Fibroblast of lung (primary cell): ENCODE results near the gene TSC22D2. TPM values are rescaled to one million over a fixed set of nuclear protein-coding genes. Genes with fewer than 3 reads are reported as not detected.

Experiments used
- DNase-seq, 2 donors: peaks; one replicate each; pipeline versions ENCODE4 v3.0.0 to v3.0.0-alpha.2; 2010; ENCODE audit warnings: low read depth in 2 of 2
- H2AFZ ChIP-seq: 2 replicates; pipeline ENCODE4 v1.5.1; 2012; ENCODE audit warnings: low read length, control low read depth, inconsistent platforms
- H3K27ac ChIP-seq: 2 replicates; pipeline ENCODE4 v1.5.1; 2011; ENCODE audit warnings: low read length, control low read depth; ENCODE audit not compliant: insufficient read depth
- H3K27me3 ChIP-seq: 2 replicates; pipeline ENCODE4 v1.5.1; 2011; ENCODE audit warnings: mild to moderate bottlenecking, low read length; ENCODE audit not compliant: control insufficient read depth, insufficient read depth
- H3K36me3 ChIP-seq: 2 replicates; pipeline ENCODE4 v1.5.1; 2011; ENCODE audit warnings: low read length; ENCODE audit not compliant: control insufficient read depth, insufficient read depth
- H3K4me1 ChIP-seq: 2 replicates; pipeline ENCODE4 v1.5.1; 2011; ENCODE audit warnings: low read length; ENCODE audit not compliant: control insufficient read depth, insufficient read depth; ENCODE audit errors: extremely low read depth
- H3K4me2 ChIP-seq: 2 replicates; pipeline ENCODE4 v1.5.1; 2011; ENCODE audit warnings: low read length, control low read depth; ENCODE audit not compliant: insufficient read depth; ENCODE audit errors: extremely low read depth
- H3K4me3 ChIP-seq, 4 experiments: fragments of 200-600 bp in 1 of 4; sonication (generic) in 1 of 4; replicated peaks in 1 of 4; 2 replicates each; pipeline ENCODE4 v1.5.1; 2011 to 2016; ENCODE audit warnings: low read length in 4 of 4, low read depth in 3 of 4, mild to moderate bottlenecking in 3 of 4, control low read depth in 2 of 4, inconsistent platforms in 1 of 4, mixed read lengths in 1 of 4; ENCODE audit not compliant: insufficient read depth in 1 of 4; ENCODE audit errors: control extremely low read depth in 1 of 4
- H3K79me2 ChIP-seq: 2 replicates; pipeline ENCODE4 v1.5.1; 2012; ENCODE audit warnings: mild to moderate bottlenecking, low read length, inconsistent platforms; ENCODE audit not compliant: control insufficient read depth, insufficient read depth
- H3K9ac ChIP-seq: 2 replicates; pipeline ENCODE4 v1.5.1; 2011; ENCODE audit warnings: mild to moderate bottlenecking, low read length, control low read depth; ENCODE audit not compliant: insufficient read depth
- H3K9me3 ChIP-seq: 2 replicates; pipeline ENCODE4 v1.5.1; 2012; ENCODE audit warnings: low read depth, low read length; ENCODE audit not compliant: control insufficient read depth, insufficient read depth
- H4K20me1 ChIP-seq: 2 replicates; pipeline ENCODE4 v1.5.1; 2011; ENCODE audit warnings: low read length; ENCODE audit not compliant: control insufficient read depth, insufficient read depth; ENCODE audit errors: extremely low read depth
- CTCF ChIP-seq, 2 donors: IDR thresholded peaks in 1 of 2; conservative IDR thresholded peaks in 1 of 2; 1 replicate in 1 of 2; 2 replicates in 1 of 2; pipeline ENCODE4 v1.5.1; 2011 to 2012; ENCODE audit warnings: low read length in 2 of 2, control low read depth in 1 of 2, inconsistent platforms in 1 of 2, low read depth in 1 of 2, mild to moderate bottlenecking in 1 of 2
- EZH2 ChIP-seq: IDR thresholded peaks from 2 replicates; pipeline ENCODE4 v1.5.1; 2012; ENCODE audit warnings: low read length, control low read depth, mild to moderate bottlenecking; ENCODE audit errors: missing control alignments
- polyA plus RNA-seq, 2 donors: library from polyadenylated mRNA; depleted of rRNA in 1 of 2; stranded (reverse) in 1 of 2; unstranded in 1 of 2; fragments of >200 nt; gene quantifications; 2 replicates each; pipeline ENCODE4 v1.2.1, GENCODE V29; 2011 to 2012; ENCODE audit warnings: missing spikeins in 1 of 2
- total RNA-seq: library from RNA; depleted of rRNA; stranded (reverse); fragments of >200 nt; gene quantifications from 2 replicates; pipeline ENCODE4 v1.2.1, GENCODE V29; 2014

Gene TSC22D2
- total and polyA plus RNA-seq, 2 donors (not counting 1 experiment from before 2014, with no cell fraction given): 23.6 to 29.3 TPM

- Histone ChIP-seq H3K9me3 (no peaks in the 10 kb centered on the region), H3K27me3 (no peaks in the 10 kb centered on the region), H3K9ac (no peak overlapping the region), H3K4me1 (no peaks in the 10 kb centered on the region), H3K4me2 (no peak overlapping the region), H3K36me3 (no peaks in the 10 kb centered on the region), H4K20me1 (no peaks in the 10 kb centered on the region), H3K27ac (no peak overlapping the region), H2AFZ (no peak overlapping the region), H3K79me2 (no peaks in the 10 kb centered on the region), H3K4me3 (no peak overlapping the region)
- no peak for TF ChIP-seq CTCF (conservative IDR thresholded peaks at IDR 0.05 in 1 of 2, IDR thresholded peaks at IDR 0.05 in 1 of 2; ENCODE audit: low read depth in 1 of 2, low read length in 2 of 2)
- no peak for TF ChIP-seq EZH2
- DNase-seq: peak in 1 of 2 donors; percentile 43
These were observed 103.2 kb downstream of the TSC22D2 start for GRCh38 chr3:150511122-150511821.

- no peak overlapping the region for H2AFZ ChIP-seq
- H3K79me2 ChIP-seq: no peaks in the 10 kb centered on the region
- H3K4me1 ChIP-seq: no peaks in the 10 kb centered on the region
- H3K27ac ChIP-seq: no peak overlapping the region
- H3K4me2 ChIP-seq: no peak overlapping the region
- no peak for DNase-seq
- TF ChIP-seq CTCF (conservative IDR thresholded peaks at IDR 0.05 in 1 of 2, IDR thresholded peaks at IDR 0.05 in 1 of 2; ENCODE audit: low read depth in 1 of 2, low read length in 2 of 2) (no peak), EZH2 (no peak)
- H3K36me3 ChIP-seq: no peaks in the 10 kb centered on the region
- H3K27me3 ChIP-seq: no peaks in the 10 kb centered on the region
- no peaks in the 10 kb centered on the region for H4K20me1 ChIP-seq
- no peaks in the 10 kb centered on the region for H3K9me3 ChIP-seq
- no peak overlapping the region for H3K4me3 ChIP-seq
- H3K9ac ChIP-seq: no peak overlapping the region
These were observed 107.1 kb downstream of the TSC22D2 start for GRCh38 chr3:150515210-150515609.

Other genes starting within 250 kb of the TSC22D2 start
- gene SERP1, start 138.2 kb downstream of the TSC22D2 start, total RNA-seq: 116 and 135 TPM in 2 replicates
- 82.9 and 105 TPM in 2 replicates for gene SERP1, start 138.2 kb downstream of the TSC22D2 start, polyA plus RNA-seq
- gene EIF2A, start 138.5 kb downstream of the TSC22D2 start, total RNA-seq: 128 and 248 TPM in 2 replicates
- gene EIF2A, start 138.5 kb downstream of the TSC22D2 start, polyA plus RNA-seq: 167 and 208 TPM in 2 replicates
- gene SELENOT, start 195.0 kb downstream of the TSC22D2 start, total RNA-seq: 52.1 and 130 TPM in 2 replicates
- 347 and 365 TPM in 2 replicates for gene SELENOT, start 195.0 kb downstream of the TSC22D2 start, polyA plus RNA-seq